Smooth muscle cell of the pulmonary artery (primary cell): ENCODE data around the gene GSPT1. TPM values are rescaled to one million over a fixed set of nuclear protein-coding genes. Genes with fewer than 3 reads are reported as not detected.

ENCODE experiments used
- total RNA-seq: library from RNA; depleted of rRNA; stranded (reverse); fragments of >200 nt; gene quantifications from 2 replicates; pipeline ENCODE4 v1.2.3, GENCODE V29; 2014

GSPT1 gene
- 75.5 and 78.3 TPM in 2 replicates for total RNA-seq

DNA sequence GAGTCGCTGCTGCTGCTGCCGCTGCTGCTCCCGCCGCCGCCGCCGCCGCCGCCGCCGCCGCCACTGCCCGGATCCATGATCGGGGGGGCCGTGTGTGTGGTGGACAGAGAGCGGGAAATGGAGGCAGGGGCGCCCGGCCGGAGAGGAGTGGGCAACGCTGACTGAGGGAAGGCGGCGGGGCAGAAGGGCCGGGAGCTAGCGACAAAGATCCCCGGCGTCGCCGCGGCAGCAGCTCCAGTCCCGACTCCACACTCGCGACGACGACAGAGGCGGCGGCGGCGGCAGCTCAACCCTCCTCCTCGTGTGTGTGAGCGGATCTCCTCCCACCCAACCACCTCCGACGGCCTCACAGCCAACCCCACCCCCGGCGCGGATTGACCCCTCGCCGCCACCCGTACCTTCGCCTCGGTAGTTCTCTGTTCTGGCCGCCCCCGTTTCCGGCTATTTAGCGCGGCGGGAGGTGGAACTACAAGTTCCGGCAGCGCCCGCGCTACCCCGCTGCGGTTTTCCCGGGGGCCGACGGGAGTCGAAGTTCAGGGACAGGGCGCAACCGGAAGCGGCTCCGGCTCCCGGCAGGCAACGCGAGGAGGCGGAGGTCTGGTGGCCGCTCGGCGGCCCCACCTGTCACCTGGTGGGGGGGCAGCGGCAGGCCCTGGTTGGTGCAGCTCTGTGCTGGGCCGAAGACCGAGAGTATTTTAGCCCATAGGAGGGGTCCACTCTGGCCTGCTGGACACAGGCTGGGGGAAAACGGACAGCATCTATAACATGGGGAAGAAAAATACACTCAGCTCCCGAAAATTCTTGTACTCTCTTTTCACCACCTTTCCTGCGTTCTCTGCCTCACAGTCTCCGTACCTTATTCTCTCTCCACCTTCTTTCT lies at the start of gene GSPT1:
TSS of gene GSPT1 (minus strand) at position 313 of the 880 bp plus-strand sequence. CDS start at position 77, 236 bp downstream.

DNA sequence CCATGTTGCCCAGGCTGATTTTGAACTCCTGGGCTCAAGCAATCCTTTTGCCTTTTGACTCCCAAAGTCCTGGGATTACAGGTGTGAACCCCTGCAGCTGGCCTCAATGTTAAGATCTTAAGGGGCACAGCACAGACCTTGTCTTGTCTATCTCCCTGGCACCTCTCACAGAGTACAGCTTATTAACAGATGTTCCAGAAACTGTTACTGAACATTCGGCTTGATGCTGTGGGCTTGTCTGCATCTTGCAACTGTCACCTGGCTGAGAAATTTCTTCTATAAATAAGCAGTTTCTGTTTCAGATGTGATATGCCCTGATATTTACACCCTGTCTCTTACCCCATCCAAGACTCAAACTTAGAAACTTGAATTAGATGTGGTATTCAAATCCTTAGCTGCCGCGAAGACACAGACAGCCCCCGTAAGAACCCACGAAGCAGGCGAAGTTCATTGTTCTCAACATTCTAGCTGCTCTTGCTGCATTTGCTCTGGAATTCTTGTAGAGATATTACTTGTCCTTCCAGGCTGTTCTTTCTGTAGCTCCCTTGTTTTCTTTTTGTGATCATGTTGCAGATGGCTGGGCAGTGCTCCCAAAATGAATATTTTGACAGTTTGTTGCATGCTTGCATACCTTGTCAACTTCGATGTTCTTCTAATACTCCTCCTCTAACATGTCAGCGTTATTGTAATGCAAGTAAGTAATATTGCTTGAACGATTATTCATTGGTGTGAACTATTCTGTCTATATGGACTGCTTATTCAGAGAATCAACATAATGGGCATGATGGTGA lies 49.2 kb upstream of the GSPT1 start, which contains the start of gene TNFRSF17:
TSS of gene TNFRSF17 (plus strand) at position 450 of the 791 bp plus-strand sequence. CDS start at position 565, 115 bp downstream.

DNA sequence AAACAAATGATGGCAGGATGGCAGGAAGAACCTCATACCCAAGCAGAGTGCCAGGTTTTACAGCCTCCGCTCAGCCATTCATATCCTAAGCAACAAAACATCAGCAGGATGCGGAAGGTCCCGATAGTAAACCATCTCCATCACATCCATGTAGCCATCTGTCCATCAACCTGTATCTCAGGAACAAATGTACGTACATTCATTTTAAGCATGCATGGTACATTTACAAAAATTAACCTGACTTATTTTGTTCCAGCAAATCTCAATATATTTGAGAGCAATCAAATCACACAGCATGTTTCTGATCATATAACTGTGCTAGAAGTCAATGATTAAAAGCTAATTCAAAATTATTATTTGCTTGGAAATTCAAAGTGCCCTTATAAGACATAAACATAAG lies 26.2 kb upstream of the GSPT1 start, which contains the start of gene NPIPB2:
TSS of gene NPIPB2 (minus strand) at position 101 of the 400 bp plus-strand sequence. CDS start at position 101, 0 bp downstream.

DNA sequence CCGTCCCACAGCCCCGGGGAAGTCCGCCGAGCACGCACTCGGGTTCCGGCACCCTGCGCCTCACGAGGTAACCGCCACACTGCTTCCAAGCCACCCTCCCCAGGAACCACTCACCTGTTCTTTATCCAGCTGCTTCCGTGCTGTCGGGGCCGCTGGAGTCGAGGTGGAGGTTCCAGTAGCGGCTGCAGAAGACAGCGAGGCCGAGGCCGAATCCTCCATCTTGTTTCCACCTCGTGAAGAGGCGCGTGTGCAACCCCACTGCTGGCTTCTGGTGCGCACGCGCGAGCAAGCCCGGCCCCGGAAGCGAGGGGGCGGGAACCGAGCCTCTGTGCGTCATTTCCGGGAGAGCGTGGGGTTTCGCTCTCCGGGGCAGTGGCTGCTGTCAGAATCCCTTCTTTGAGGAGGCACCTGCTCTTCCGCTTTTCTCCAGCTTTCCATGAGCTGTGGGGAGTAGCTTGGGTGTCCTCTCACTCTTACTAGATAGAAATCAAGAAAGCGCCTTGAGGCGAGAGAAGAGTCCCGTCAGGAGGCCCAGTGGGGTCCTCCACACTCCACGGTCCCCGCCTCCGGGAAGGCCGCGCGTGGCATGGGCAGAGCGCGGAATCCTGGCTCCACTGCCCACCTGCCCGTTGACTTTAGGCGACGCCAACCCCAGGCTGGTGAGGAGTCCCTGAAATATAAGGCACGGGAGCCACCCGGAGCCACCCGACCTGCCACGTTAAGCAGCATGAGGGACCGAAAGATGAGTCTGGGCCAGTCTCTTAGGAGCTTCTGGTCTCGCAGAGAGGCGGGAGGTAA lies 64.3 kb downstream of the GSPT1 start, which contains the start of gene RSL1D1:
TSS of gene RSL1D1 (minus strand) at position 249 of the 798 bp plus-strand sequence. CDS start at position 219, 30 bp downstream.

Other genes starting within 250 kb of the GSPT1 start
- gene SNN, start 247.5 kb downstream of the GSPT1 start, total RNA-seq, result 16.2 and 16.8 TPM in 2 replicates
- gene TXNDC11, start 173.1 kb downstream of the GSPT1 start, total RNA-seq, result 30.2 and 32.6 TPM in 2 replicates
- gene ZC3H7A, start 118.7 kb downstream of the GSPT1 start, total RNA-seq, result 57.9 and 68.4 TPM in 2 replicates
- 47.7 and 55.6 TPM in 2 replicates for gene RSL1D1, start 64.4 kb downstream of the GSPT1 start, total RNA-seq
- 5.2 and 7.3 TPM in 2 replicates for gene NPIPB2, start 26.1 kb upstream of the GSPT1 start, total RNA-seq
- gene TNFRSF17, start 49.3 kb upstream of the GSPT1 start, total RNA-seq, result 0.10 TPM in 1 of 2 replicates, not detected in the other
- 20.8 and 21.5 TPM in 2 replicates for gene SNX29, start 60.8 kb upstream of the GSPT1 start, total RNA-seq